Karpas-422 (cell line): Measurements from ENCODE around the gene SLX4. TPM values are rescaled to one million over a fixed set of nuclear protein-coding genes. Genes with fewer than 3 reads are reported as not detected.

Source experiments
- DNase-seq: peaks from one replicate; pipeline ENCODE4 v3.0.0-alpha.2; 2015
- H2AFZ ChIP-seq: fragments of 200-600 bp; sonication (generic); 2 replicates; pipeline ENCODE4 v1.6.1; 2014; ENCODE audit warnings: antibody characterized with exemption, low read length, mixed read lengths
- H3K27ac ChIP-seq: fragments of 200-600 bp; sonication (generic); 2 replicates; pipeline ENCODE4 v1.5.1; 2014; ENCODE audit warnings: mild to moderate bottlenecking, low read length, moderate library complexity
- H3K27me3 ChIP-seq: fragments of 200-600 bp; sonication (generic); 2 replicates; pipeline ENCODE4 v1.6.1; 2014; ENCODE audit warnings: low read length, mixed read lengths
- H3K36me3 ChIP-seq: fragments of 200-600 bp; sonication (generic); 2 replicates; pipeline ENCODE4 v1.6.1; 2014; ENCODE audit warnings: low read length, mixed read lengths; ENCODE audit not compliant: insufficient read depth
- H3K4me1 ChIP-seq: fragments of 200-600 bp; sonication (generic); 2 replicates; pipeline ENCODE4 v1.6.1; 2014; ENCODE audit warnings: mild to moderate bottlenecking, low read length, mixed read lengths
- H3K4me2 ChIP-seq: fragments of 200-600 bp; sonication (generic); 2 replicates; pipeline ENCODE4 v1.6.1; 2014; ENCODE audit warnings: low read length, low read depth, mild to moderate bottlenecking; ENCODE audit not compliant: poor library complexity, severe bottlenecking
- H3K4me3 ChIP-seq: fragments of 200-600 bp; sonication (generic); 2 replicates; pipeline ENCODE4 v1.5.1; 2014; ENCODE audit warnings: mild to moderate bottlenecking, antibody characterized with exemption, low read length, mixed read lengths
- H3K79me2 ChIP-seq: fragments of 200-600 bp; sonication (generic); 2 replicates; pipeline ENCODE4 v1.6.1; 2014; ENCODE audit warnings: mild to moderate bottlenecking, low read length, mixed read lengths
- H3K9ac ChIP-seq: fragments of 200-600 bp; sonication (generic); 2 replicates; pipeline ENCODE4 v1.6.0; 2014; ENCODE audit warnings: low read length
- H3K9me2 ChIP-seq: fragments of 200-600 bp; sonication (generic), shearing (Covaris generic); replicated peaks from 2 replicates; pipeline ENCODE4 v1.6.0; 2014; ENCODE audit warnings: mild to moderate bottlenecking, low read length, moderate library complexity; ENCODE audit not compliant: insufficient read depth
- H3K9me3 ChIP-seq: fragments of 300-700, 200-600 bp; sonication (generic); 2 replicates; pipeline ENCODE4 v1.6.1; 2014; ENCODE audit warnings: low read length, mixed read lengths
- H4K20me1 ChIP-seq: fragments of 200-600 bp; sonication (generic); 2 replicates; pipeline ENCODE4 v1.6.1; 2014; ENCODE audit warnings: mild to moderate bottlenecking, antibody characterized with exemption, low read length, low read depth; ENCODE audit not compliant: insufficient read depth
- total RNA-seq: library from RNA; depleted of rRNA; stranded (reverse); fragments of >200 nt; shearing (Covaris generic); gene quantifications from 2 replicates; pipeline ENCODE4 v1.2.3, GENCODE V29; 2014; ENCODE audit warnings: low replicate concordance

Gene SLX4
- total RNA-seq, 1 experiment from 2014 or later, result 9.1 TPM

DNA sequence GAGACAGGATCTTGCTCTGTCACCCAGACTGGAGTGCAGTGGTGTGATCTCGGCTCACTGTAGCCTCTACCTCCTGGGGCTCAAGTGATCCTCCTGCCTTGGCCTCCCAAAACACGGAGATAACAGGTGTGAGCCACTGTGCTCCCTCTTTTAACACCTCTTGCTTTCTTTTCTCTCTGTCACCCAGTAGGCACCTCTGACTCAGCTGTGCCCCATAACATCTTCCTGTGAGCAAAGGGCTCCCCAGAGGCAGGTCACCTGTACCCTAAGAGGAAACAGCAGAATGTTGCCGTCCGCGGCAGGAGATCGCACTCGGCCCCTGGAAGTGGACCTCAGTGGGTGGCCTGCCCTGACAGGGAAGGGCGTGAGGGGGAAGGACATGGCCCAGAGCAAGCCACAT lies 33.3 kb downstream of the SLX4 start:
- Histone ChIP-seq H4K20me1 (no peaks in the 10 kb centered on the region), H3K9ac (peak overlapping the region; percentile 98), H3K27ac (peak overlapping the region; percentile 95), H3K79me2 (peaks cover 39% of the 10 kb centered on the region), H3K4me2 (peak overlapping the region; percentile 90), H3K9me2 (no peaks in the 10 kb centered on the region), H3K27me3 (no peaks in the 10 kb centered on the region), H2AFZ (no peak overlapping the region), H3K36me3 (peaks cover 4% of the 10 kb centered on the region), H3K4me1 (peaks cover 56% of the 10 kb centered on the region), H3K9me3 (no peaks in the 10 kb centered on the region), H3K4me3 (peak overlapping the region; percentile 95; the same call in 1 of the 2 replicates)
- peak; percentile 63 for DNase-seq

DNA sequence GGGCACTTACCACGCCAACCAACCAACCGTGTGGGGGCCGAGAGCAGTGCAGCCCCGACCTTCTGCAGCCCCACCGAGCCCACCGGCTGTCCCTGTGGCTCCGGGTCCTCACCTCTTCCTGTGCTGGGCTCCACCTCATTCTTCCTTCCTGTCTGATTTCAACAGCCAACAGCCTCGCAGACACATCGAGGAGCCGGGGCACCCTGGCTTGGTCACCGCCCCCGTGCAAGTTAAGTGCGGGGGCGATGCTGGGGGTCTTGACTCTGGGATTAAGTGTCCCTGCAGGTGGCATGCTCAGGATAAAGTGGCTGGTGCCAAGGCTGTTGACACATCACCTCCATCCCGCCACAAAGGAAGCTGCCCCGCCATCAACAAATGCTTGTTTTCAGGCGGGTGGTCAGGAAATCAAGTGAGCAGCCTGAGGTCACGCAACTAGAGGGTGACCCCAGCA lies 34.1 kb downstream of the SLX4 start, which contains the start of gene NLRC3:
Gene NLRC3, minus strand, starts transcription at position 102 of the 451 bp plus-strand sequence. CDS start 12,367 bp downstream, outside the sequence.
- Histone ChIP-seq H3K36me3 (peaks cover 8% of the 10 kb centered on the region), H2AFZ (peak within 1 kb of the TSS; percentile 72), H3K79me2 (peaks cover 45% of the 10 kb centered on the region), H3K4me3 (peak within 1 kb of the TSS; percentile 95), H3K9ac (peak within 1 kb of the TSS; percentile 98), H4K20me1 (no peaks in the 10 kb centered on the region), H3K27me3 (no peaks in the 10 kb centered on the region), H3K4me2 (peak within 1 kb of the TSS; percentile 90), H3K27ac (peak within 1 kb of the TSS; percentile 95), H3K9me2 (no peaks in the 10 kb centered on the region), H3K9me3 (no peaks in the 10 kb centered on the region), H3K4me1 (peaks cover 56% of the 10 kb centered on the region)
- peak; percentile 80 for DNase-seq

- Histone ChIP-seq H3K27me3 (no peaks in the 10 kb centered on the region), H3K9me3 (no peaks in the 10 kb centered on the region), H2AFZ (no peak overlapping the region), H3K27ac (peak overlapping the region; percentile 95), H3K4me1 (peaks cover 56% of the 10 kb centered on the region), H3K79me2 (peaks cover 51% of the 10 kb centered on the region), H3K4me3 (peak overlapping the region; percentile 95), H3K9ac (peak overlapping the region; percentile 98), H3K36me3 (peaks cover 13% of the 10 kb centered on the region), H3K9me2 (no peaks in the 10 kb centered on the region), H3K4me2 (peak overlapping the region; percentile 90), H4K20me1 (no peaks in the 10 kb centered on the region)
- DNase-seq, result no peak
These were observed 35.2 kb downstream of the SLX4 start for GRCh38 chr16:3576211-3576610.

GRCh38 chr16:3575491-3575890 lies 35.9 kb downstream of the SLX4 start:
- H2AFZ ChIP-seq, result no peak overlapping the region
- H3K9ac ChIP-seq, result peak overlapping the region; percentile 98
- H3K4me2 ChIP-seq, result peak overlapping the region; percentile 90
- peaks cover 58% of the 10 kb centered on the region for H3K79me2 ChIP-seq
- peak overlapping the region; percentile 95 for H3K4me3 ChIP-seq
- peaks cover 3% of the 10 kb centered on the region for H3K9me3 ChIP-seq
- H3K9me2 ChIP-seq, result no peaks in the 10 kb centered on the region
- no peaks in the 10 kb centered on the region for H3K27me3 ChIP-seq
- H3K27ac ChIP-seq, result peak overlapping the region; percentile 95
- DNase-seq, result no peak
- H3K36me3 ChIP-seq, result peaks cover 19% of the 10 kb centered on the region
- no peaks in the 10 kb centered on the region for H4K20me1 ChIP-seq
- H3K4me1 ChIP-seq, result peaks cover 49% of the 10 kb centered on the region

DNA sequence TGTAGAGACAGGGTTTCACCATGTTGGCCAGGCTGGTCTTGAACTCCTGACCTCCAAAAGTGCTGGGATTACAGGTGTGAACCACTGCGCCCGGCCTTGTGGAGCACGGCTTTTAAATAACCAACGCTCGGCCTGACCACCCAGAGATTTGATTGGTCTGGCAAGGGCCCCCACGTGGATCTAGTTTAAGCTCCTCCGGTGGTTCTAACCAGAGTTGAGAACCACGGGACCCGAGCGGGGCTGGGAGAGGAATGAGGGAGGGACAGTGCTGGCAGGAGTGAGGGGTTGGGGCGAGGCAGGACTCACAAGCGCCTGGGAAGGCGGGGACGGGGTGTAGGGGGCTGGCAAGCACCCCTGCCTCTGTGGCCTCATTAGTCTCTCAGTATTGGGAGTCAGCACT lies 37.2 kb downstream of the SLX4 start:
- H3K4me1 ChIP-seq, result peaks cover 36% of the 10 kb centered on the region
- H3K27ac ChIP-seq, result no peak overlapping the region
- no peak overlapping the region for H3K4me3 ChIP-seq
- H4K20me1 ChIP-seq, result no peaks in the 10 kb centered on the region
- H3K36me3 ChIP-seq, result peaks cover 28% of the 10 kb centered on the region
- no peaks in the 10 kb centered on the region for H3K9me2 ChIP-seq
- no peak overlapping the region for H2AFZ ChIP-seq
- no peaks in the 10 kb centered on the region for H3K27me3 ChIP-seq
- H3K9me3 ChIP-seq, result peaks cover 6% of the 10 kb centered on the region
- H3K9ac ChIP-seq, result no peak overlapping the region
- H3K79me2 ChIP-seq, result peaks cover 69% of the 10 kb centered on the region
- no peak overlapping the region for H3K4me2 ChIP-seq
- DNase-seq, result no peak

GRCh38 chr16:3573146-3573815 lies 38.1 kb downstream of the SLX4 start:
- H3K4me3 ChIP-seq, result no peak overlapping the region
- H3K4me2 ChIP-seq, result no peak overlapping the region
- no peak for DNase-seq
- no peaks in the 10 kb centered on the region for H3K9me2 ChIP-seq
- H2AFZ ChIP-seq, result no peak overlapping the region
- no peak overlapping the region for H3K9ac ChIP-seq
- peaks cover 28% of the 10 kb centered on the region for H3K36me3 ChIP-seq
- peaks cover 27% of the 10 kb centered on the region for H3K4me1 ChIP-seq
- H3K27me3 ChIP-seq, result no peaks in the 10 kb centered on the region
- peaks cover 73% of the 10 kb centered on the region for H3K79me2 ChIP-seq
- H3K9me3 ChIP-seq, result peaks cover 6% of the 10 kb centered on the region
- no peak overlapping the region for H3K27ac ChIP-seq
- H4K20me1 ChIP-seq, result no peaks in the 10 kb centered on the region

DNA sequence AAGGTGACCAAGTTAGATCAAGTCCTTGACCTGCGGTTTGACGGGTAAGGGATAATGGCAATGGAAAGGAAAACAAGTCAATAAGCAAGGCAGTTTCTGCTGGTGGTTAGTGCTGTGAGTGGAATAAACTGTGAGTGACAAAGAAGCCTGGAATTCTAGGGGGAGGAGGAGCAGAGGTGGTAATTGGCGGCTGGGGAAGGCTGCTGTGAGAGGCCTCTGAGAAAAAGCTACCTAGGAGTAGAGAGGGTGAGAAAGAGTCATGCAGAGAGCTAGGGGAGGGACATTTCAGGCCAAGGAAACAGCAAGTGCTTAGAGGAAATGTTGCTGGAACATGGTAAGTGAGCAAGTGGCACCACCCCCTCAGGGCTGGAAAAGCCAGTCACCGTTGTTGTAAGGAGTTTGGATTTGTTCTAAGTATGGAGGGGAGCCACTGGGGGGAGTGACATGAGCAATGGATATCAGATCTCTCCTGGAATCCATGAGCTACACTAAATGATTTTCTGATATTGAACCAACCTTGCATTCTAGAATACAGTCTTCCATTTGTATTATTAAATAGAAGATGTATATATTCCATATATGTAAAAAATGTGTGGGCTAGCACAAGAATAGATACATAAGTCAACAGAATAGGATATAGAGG lies 40.9 kb downstream of the SLX4 start:
- Histone ChIP-seq H3K9me3 (peaks cover 6% of the 10 kb centered on the region), H3K9me2 (no peaks in the 10 kb centered on the region), H3K36me3 (peaks cover 30% of the 10 kb centered on the region), H4K20me1 (no peaks in the 10 kb centered on the region), H3K4me1 (peaks cover 6% of the 10 kb centered on the region), H3K27ac (no peak overlapping the region), H2AFZ (no peak overlapping the region), H3K27me3 (no peaks in the 10 kb centered on the region), H3K9ac (no peak overlapping the region), H3K4me3 (no peak overlapping the region), H3K79me2 (peaks cover 54% of the 10 kb centered on the region), H3K4me2 (no peak overlapping the region)
- DNase-seq, result no peak

DNA sequence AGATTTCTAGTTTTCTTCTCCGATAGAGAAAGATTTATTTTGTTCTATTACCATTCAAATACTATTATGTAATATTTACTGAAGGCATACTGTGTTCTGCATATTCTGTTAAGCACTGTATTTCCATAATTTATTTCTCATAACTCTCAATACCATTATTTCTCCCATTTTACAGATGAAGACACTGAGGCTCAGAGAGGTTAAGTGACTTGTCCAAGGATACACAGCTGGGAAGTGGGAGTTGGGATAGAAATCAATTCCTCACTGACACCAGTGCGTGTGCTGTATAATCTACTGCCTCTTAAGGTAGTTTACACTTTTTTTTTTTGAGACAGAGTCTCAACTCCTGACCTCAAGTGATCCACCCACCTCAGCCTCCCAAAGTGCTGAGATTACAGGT lies 41.6 kb downstream of the SLX4 start:
- Histone ChIP-seq H3K4me2 (no peak overlapping the region), H2AFZ (no peak overlapping the region), H3K36me3 (peaks cover 30% of the 10 kb centered on the region), H3K27me3 (no peaks in the 10 kb centered on the region), H3K9me2 (no peaks in the 10 kb centered on the region), H3K9me3 (peaks cover 6% of the 10 kb centered on the region), H3K27ac (no peak overlapping the region), H3K9ac (no peak overlapping the region), H4K20me1 (no peaks in the 10 kb centered on the region), H3K4me1 (no peaks in the 10 kb centered on the region), H3K4me3 (no peak overlapping the region), H3K79me2 (peaks cover 47% of the 10 kb centered on the region)
- no peak for DNase-seq
